NCI-H460 (cell line): ENCODE data around the gene FBXW4. TPM values are rescaled to one million over a fixed set of nuclear protein-coding genes. Genes with fewer than 3 reads are reported as not detected.
"Not testable (repeated sequence)": the region's sequence is repeated elsewhere in the genome, so short reads cannot be mapped to it uniquely, and the experiment has no call there.

Source experiments
- DNase-seq: peaks from one replicate; pipeline ENCODE4 v3.0.0-alpha.2; 2016; ENCODE audit warnings: low read depth; ENCODE audit errors: extremely low read depth
- total RNA-seq: library from RNA; depleted of rRNA; stranded (reverse); fragments of >200 nt; shearing (Covaris generic); gene quantifications from 2 replicates; pipeline ENCODE4 v1.2.3, GENCODE V29; 2014

The FBXW4 gene
- total RNA-seq, 1 experiment from 2014 or later, result 23.7 TPM

GRCh38 chr10:101663097-101663496, 31.9 kb downstream of the FBXW4 start:
- DNase-seq, result no peak

GRCh38 chr10:101660256-101660655, 34.7 kb downstream of the FBXW4 start:
- DNase-seq, result no peak

DNA sequence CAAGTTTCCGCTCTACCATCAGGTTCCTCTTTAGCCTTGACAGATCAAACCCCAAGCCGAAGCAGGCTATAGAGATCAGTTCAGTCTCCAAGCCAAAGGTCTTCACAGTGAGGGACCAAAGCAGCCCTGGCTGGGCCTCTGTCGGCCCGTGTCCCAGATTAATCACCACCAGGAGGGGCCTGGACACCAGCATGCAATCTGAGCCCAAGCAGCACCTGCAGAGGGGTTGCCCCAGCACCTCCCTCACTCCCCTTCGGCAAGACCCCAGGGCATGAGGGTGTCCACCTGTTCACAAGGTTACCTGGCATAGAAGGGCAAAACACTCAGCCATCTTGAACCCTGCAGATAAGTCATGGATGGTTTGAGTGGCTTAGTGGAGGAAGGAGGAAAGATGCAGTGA, 36.0 kb downstream of the FBXW4 start:
- no peak for DNase-seq

DNA sequence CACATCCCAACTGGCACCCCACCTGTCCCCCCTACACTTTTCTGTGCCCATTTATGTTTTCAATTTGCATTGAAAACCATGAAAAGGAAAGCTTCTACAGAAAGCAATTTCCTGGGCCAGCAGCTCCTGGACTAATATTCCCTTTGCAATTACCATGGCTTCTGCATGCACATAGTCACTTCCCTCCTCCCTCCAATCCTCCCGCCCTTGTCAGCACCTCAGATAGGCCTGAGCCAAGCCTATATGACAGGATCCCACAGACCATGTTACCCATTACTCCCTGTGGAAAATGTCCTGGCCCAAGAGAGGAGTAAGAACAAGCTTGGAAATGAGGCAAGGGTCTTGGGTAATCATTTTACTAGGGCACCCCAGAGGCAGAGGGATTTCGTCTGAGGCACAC, 38.1 kb downstream of the FBXW4 start:
- no peak for DNase-seq

DNA sequence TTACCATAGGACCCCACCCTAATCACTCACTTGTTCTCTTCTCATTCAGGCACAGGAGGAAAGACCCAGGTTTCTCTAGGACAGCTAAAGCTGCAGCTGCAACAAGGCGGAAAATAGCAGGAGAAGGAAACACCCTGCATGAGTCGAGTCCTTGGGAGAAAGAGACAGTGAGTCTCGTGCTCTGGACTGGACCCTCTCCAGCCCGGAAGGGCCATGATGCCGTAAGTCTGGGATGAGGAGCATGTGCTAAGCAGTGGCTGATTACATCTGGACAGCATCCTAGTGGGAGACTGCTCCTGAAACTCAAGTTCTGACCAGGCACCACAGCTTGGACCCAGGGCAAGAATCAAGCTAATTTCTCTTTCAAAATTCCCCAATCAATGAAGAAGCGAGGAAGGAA, 39.4 kb downstream of the FBXW4 start:
- DNase-seq, result no peak

GRCh38 chr10:101653536-101653935, 41.4 kb downstream of the FBXW4 start:
- DNase-seq, result no peak

GRCh38 chr10:101651336-101651735, 43.6 kb downstream of the FBXW4 start:
- DNase-seq, result no peak

- DNase-seq, result no peak
These were observed 44.1 kb downstream of the FBXW4 start for GRCh38 chr10:101650863-101651262.

- DNase-seq, result no peak
These were observed 45.4 kb downstream of the FBXW4 start for GRCh38 chr10:101649525-101650085.

GRCh38 chr10:101647255-101647654, 47.7 kb downstream of the FBXW4 start:
- DNase-seq, result no peak

DNA sequence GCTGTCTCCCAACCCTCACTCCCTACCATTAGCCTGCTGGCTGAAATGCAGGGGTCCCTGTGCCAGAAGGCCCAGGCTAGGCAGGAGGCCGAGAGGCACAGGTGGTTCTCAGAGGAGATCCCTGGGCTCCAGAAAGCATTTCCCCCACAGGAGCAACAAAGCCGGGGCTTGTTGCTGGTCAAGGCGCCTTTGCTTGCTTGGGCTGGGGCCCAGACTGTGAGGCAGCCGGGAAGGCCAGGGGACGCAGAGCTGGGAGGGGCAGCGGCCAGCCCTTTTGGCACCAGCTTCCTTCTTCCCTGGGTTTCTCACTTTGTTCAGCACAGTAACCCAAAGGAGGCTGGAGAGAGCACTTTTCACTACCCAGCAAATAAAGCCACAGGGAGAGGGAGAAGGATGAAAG, 48.6 kb downstream of the FBXW4 start:
- no peak for DNase-seq

- DNase-seq, result no peak
These were observed 49.3 kb downstream of the FBXW4 start for GRCh38 chr10:101645659-101646058.

DNA sequence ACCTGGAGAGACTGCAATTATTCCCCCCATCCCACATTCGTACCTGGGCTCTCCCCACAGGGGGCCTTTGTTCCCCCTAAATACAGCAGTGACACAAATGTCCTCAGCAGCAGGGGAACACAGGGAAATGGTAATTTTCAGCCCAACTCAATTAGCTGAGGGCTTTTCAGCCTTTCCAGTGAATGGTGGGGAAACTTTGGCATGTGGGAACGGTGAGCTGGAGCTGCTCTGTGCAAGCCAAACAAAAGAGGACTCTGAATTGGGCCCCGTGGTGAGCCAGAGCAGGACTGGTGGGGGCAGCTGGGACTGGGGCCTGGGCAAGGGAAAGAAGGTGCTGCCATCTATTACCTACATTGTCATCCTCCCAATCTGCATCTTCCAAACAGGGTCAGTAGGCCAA, 51.0 kb downstream of the FBXW4 start:
- no peak for DNase-seq

- no peak for DNase-seq
These were observed 51.4 kb downstream of the FBXW4 start for GRCh38 chr10:101643546-101643945.

GRCh38 chr10:101639141-101639900, 55.6 kb downstream of the FBXW4 start:
- DNase-seq, result no peak

DNA sequence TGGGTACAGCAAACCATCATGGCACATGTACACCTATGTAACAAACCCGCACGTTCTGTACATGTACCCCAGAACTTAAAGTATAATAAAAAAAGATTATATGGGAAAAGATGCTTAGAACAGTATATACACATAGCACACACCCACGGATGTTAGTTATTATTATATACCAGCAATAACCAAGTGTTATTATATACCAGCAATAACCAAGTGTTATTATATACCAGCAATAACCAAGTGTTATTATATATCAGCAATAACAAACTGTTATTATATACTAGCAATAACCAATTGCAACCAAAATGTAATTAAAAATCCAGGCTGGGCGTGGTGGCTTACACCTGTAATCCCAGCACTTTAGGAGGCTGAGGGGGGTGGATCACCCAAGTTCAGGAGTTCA, 61.5 kb downstream of the FBXW4 start:
- DNase-seq, result not testable (repeated sequence)

DNA sequence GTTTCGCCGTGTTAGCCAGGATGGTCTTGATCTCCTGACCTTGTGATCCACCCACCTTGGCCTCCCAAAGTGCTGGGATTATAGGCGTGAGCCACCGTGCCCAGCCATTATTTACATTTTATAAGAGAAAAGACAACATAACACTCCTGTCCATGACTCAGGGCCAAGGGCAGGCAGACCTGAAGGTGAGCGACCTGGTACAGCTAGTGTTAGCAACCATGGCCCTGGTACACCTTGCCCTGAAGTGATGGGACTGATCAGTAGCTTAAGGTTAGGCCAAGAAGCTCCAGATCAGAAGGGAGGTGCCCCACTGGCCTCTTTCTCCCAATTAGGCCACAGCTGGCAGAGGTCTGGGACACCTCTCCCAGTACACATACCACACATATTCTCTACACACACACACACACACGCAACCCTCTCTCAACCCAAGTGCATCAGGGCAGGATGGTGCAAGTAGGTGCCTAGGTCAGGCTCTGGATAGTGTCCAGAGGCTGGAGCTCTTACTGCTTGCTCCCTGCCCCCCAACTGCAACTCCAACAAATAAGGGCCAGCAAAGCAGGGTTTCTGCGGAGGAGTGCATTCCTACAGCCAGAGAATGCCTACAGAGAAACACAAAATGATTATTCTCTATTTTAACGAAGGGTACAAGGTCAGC, 63.0 kb downstream of the FBXW4 start:
- no peak for DNase-seq

- DNase-seq, result no peak
These were observed 64.4 kb downstream of the FBXW4 start for GRCh38 chr10:101630633-101630920.

DNA sequence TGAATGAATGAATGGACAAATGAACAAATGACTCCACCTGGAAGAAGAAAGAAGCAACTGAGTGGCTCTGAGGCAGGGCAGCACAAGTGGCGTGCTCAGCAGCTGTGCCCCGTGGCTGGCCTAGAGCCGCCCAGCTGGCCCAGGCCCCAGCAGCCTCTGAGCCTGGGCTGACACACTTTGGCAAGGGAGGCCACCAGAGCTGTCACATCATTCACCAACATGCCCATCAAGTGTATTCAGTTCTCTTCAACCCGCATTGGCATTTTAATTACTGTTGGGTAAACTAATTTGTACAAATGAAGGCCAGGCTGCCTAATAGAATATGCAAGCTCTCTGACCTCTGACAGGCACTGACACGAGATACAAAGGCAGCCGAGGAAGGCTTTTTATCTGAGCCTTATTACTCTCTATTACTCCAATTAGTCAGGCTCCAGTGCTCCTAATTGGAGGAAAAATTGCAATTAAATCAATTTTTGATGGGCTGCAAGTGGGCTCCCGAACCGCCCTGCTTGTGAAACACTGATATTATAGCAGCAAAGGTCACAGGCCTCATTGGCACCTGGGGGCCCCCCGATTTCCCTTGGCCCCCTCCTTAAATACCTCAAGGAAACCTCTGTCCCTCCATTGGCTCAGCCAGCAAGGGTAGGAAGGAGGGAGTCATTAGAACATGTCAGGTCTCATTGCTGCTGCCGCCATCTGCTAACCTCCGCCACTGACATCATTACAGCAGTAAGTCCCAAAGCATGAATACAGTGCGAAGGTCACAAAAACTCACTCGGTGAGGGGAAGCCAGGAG, 64.9 kb downstream of the FBXW4 start:
- no peak for DNase-seq

GRCh38 chr10:101625821-101626412, 69.1 kb downstream of the FBXW4 start:
- no peak for DNase-seq

GRCh38 chr10:101624526-101625102, 70.4 kb downstream of the FBXW4 start:
- no peak for DNase-seq
